NOMO-1 treated with DMSO at 0.1 percent for 48 hours (cell line): Measurements from ENCODE around the gene ZAP70.
"Not testable (repeated sequence)": the region's sequence is repeated elsewhere in the genome, so short reads cannot be mapped to it uniquely, and the experiment has no call there.

Source experiments
- DNase-seq: peaks from one replicate; lab custom pipeline; 2025; ENCODE audit not compliant: unreplicated experiment; lab: John Stamatoyannopoulos, UW

Gene ZAP70

GRCh38 chr2:97697252-97698235 is 15.8 kb upstream of the ZAP70 start:
- DNase-seq = peak; percentile 82

- no peak for DNase-seq
Measured at GRCh38 chr2:97698530-97698929, 14.8 kb upstream of the ZAP70 start.

- DNase-seq = peak; percentile 88
Measured at GRCh38 chr2:97699765-97700444, 13.5 kb upstream of the ZAP70 start.

- no peak for DNase-seq
Measured at GRCh38 chr2:97701186-97701585, 12.2 kb upstream of the ZAP70 start.

- DNase-seq = no peak
Measured at GRCh38 chr2:97701851-97702465, 11.4 kb upstream of the ZAP70 start.

GRCh38 chr2:97702731-97703470 is 10.5 kb upstream of the ZAP70 start:
- no peak for DNase-seq

- DNase-seq = no peak
Measured at GRCh38 chr2:97703741-97704140, 9.6 kb upstream of the ZAP70 start.

GRCh38 chr2:97704989-97705388 is 8.4 kb upstream of the ZAP70 start:
- DNase-seq = no peak

GRCh38 chr2:97706112-97706511 is 7.3 kb upstream of the ZAP70 start:
- DNase-seq = no peak

- DNase-seq = no peak
Measured at GRCh38 chr2:97706708-97707345, 6.5 kb upstream of the ZAP70 start.

- no peak for DNase-seq
Measured at GRCh38 chr2:97707362-97708047, 5.9 kb upstream of the ZAP70 start.

- no peak for DNase-seq
Measured at GRCh38 chr2:97708048-97708380, 5.4 kb upstream of the ZAP70 start.

GRCh38 chr2:97708608-97709007 is 4.8 kb upstream of the ZAP70 start:
- DNase-seq = no peak

- DNase-seq = no peak
Measured at GRCh38 chr2:97711394-97711711, 2.0 kb upstream of the ZAP70 start.

- DNase-seq = not testable (repeated sequence)
Measured at GRCh38 chr2:97712175-97712574, 1.2 kb upstream of the ZAP70 start.

- DNase-seq = no peak
Measured at GRCh38 chr2:97712693-97713295, 582 bp upstream of the ZAP70 start.

- no peak for DNase-seq
Measured at GRCh38 chr2:97714084-97714949, 941 bp downstream of the ZAP70 start.

GRCh38 chr2:97714950-97715652 is 1.7 kb downstream of the ZAP70 start:
- no peak for DNase-seq
